WI38 (cell line): ENCODE measurements around the gene LMCD1.

Experiments
- H3K4me3 ChIP-seq: 2 replicates; pipeline ENCODE4 v1.5.1; 2011; ENCODE audit warnings: low read depth, mild to moderate bottlenecking, control low read depth, low read length
- CTCF ChIP-seq: IDR thresholded peaks from 2 replicates; pipeline ENCODE4 v1.5.1; 2012; ENCODE audit warnings: low read depth, mild to moderate bottlenecking, control low read depth, low read length

LMCD1 gene

GRCh38 chr3:8488877-8489276, 12.7 kb upstream of the LMCD1 start:
- no peak overlapping the region for H3K4me3 ChIP-seq
- TF ChIP-seq CTCF, result no peak

- TF ChIP-seq CTCF, result no peak
- H3K4me3 ChIP-seq, result no peak overlapping the region
These were observed 12.3 kb upstream of the LMCD1 start for GRCh38 chr3:8489278-8489792.

- no peak for TF ChIP-seq CTCF
- no peak overlapping the region for H3K4me3 ChIP-seq
These were observed 11.5 kb upstream of the LMCD1 start for GRCh38 chr3:8490079-8490552.

- no peak for TF ChIP-seq CTCF
- no peak overlapping the region for H3K4me3 ChIP-seq
These were observed 10.1 kb upstream of the LMCD1 start for GRCh38 chr3:8491271-8492144.

- no peak overlapping the region for H3K4me3 ChIP-seq
- no peak for TF ChIP-seq CTCF
These were observed 8.7 kb upstream of the LMCD1 start for GRCh38 chr3:8492744-8493511.

- no peak for TF ChIP-seq CTCF
- no peak overlapping the region for H3K4me3 ChIP-seq
These were observed 7.9 kb upstream of the LMCD1 start for GRCh38 chr3:8493744-8494143.
